Ovary (tissue), 9 donors: ENCODE data around the gene SERPINA4. TPM values are rescaled to one million over a fixed set of nuclear protein-coding genes. Genes with fewer than 3 reads are reported as not detected.

Source experiments
- DNase-seq, 5 donors: peaks; one replicate each; pipeline ENCODE4 v3.0.0-alpha.2; 2019 to 2020
- H3K27ac ChIP-seq, 2 donors: fragments of 200-600 bp; one replicate each; pipeline versions ENCODE4 v1.5.1 to v1.8.0; 2019 to 2022
- H3K27me3 ChIP-seq: fragments of 200-600 bp; one replicate; pipeline ENCODE4 v1.8.0; 2022
- H3K36me3 ChIP-seq: fragments of 200-600 bp; sonication (generic); one replicate; pipeline ENCODE4 v1.5.1; 2019
- H3K4me1 ChIP-seq: one replicate; pipeline ENCODE4 v1.8.1; 2013; ENCODE audit warnings: mild to moderate bottlenecking, moderate library complexity; ENCODE audit not compliant: insufficient read depth
- H3K4me3 ChIP-seq: fragments of 200-600 bp; sonication (generic); one replicate; pipeline ENCODE4 v1.5.1; 2017
- H3K9me3 ChIP-seq, 2 donors: fragments of 200-600 bp in 1 of 2; sonication (generic) in 1 of 2; one replicate each; pipeline versions ENCODE4 v1.5.1 to v1.8.1; 2013 to 2019; ENCODE audit warnings: mild to moderate bottlenecking in 1 of 2, moderate library complexity in 1 of 2
- EP300 ChIP-seq: sonication (generic); formaldehyde crosslinking; IDR thresholded peaks from one replicate; pipeline ENCODE4 v1.6.1; 2017; ENCODE audit warnings: antibody characterized with exemption
- POLR2A ChIP-seq: fragments of 450-650 bp; IDR thresholded peaks from one replicate; pipeline ENCODE4 v1.6.1; 2017; ENCODE audit warnings: antibody characterized with exemption, mild to moderate bottlenecking, moderate library complexity
- WGBS, 3 donors: extraction: QIAGEN DNeasy Blood & Tissue Kit in 1 of 3; methylation state at CpG; one replicate each; pipeline versions ENCODE4 v1.1.5 to v1.1.7; 2013 to 2017; 5-methylcytosine and 5-hydroxymethylcytosine counted together
- intact Hi-C, 4 donors: fragments of 100-400 bp; cut with DNase I; formaldehyde crosslinking; loops; one replicate each; pipeline versions ENCODE4 v1.11.0 to v1.15.1; 2022 to 2023
- polyA plus RNA-seq, 2 donors: library from polyadenylated mRNA; stranded (reverse); fragments of 200-250 nt in 1 of 2; fragments of 350-450 nt in 1 of 2; fragmentation: Illumina TruSeq in 1 of 2; extraction: RNeasy Lipid Tissue Mini Kit (QIAGEN cat#74804) in 1 of 2; gene quantifications; one replicate each; pipeline ENCODE4 v1.2.3, GENCODE V29; 2013 to 2014
- total RNA-seq, 7 donors: library from RNA; depleted of rRNA in 2 of 7; stranded (reverse); fragments of >200 nt in 2 of 7; fragmentation: NEBNext Ultra II Directional in 3 of 7; extraction: Animal tissue kit (Norgen Biotek cat#: 25700) in 3 of 7; gene quantifications; one replicate each; pipeline versions ENCODE4 v1.1.0 to v1.2.4, GENCODE V29; 2016 to 2023
- TF ChIP-seq, protein P1 (sequence below), 3 donors: fragments of 450-650 bp in 2 of 3; fragments of 200-600 bp in 1 of 3; IDR thresholded peaks; one replicate each; pipeline versions ENCODE4 v1.5.1 to v1.8.0; 2016 to 2022; ENCODE audit warnings: antibody characterized with exemption in 3 of 3, mild to moderate bottlenecking in 1 of 3
- donor health status: DM: no; HTN: no; CAD: no; lungs with moderate emphysema.
- donor health status: DM: no; HTN: no; CAD: no.
- donor health status: Bipolar disorder and iron deficiency.
- donor health status: DM: yes; HTN: yes; CAD: no.
- donor health status: DM: no; HTN: no; CAD: no.
- donor health status: DM: yes; HTN: yes; CAD: no.

Gene SERPINA4
- total and polyA plus RNA-seq, 9 donors = 0.11 to 0.22 (median 0.15) TPM; not detected in 5

DNA sequence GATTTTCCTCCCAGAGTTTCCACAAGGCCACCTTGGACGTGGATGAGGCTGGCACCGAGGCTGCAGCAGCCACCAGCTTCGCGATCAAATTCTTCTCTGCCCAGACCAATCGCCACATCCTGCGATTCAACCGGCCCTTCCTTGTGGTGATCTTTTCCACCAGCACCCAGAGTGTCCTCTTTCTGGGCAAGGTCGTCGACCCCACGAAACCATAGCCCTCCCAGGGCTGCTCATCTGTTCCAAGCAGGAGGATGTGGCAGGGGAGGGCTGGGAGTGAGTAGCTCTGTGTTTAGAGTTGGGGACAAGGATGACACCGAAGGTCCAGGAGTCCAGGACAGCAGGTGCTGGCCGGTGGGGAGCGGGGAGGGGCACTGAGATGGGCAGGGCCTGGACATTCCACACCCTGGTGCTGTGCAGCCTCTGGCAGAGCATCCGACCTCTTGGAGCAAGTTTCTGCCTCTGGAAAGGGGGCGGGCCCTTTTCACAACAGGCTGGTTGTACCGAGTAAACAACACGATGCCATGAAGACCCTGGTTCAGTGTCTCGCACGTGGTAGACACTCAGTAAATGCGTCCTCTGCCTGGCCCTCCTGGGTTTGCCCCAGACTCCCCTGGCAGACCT is 8.2 kb downstream of the SERPINA4 start:
- H3K4me3 ChIP-seq = no peak overlapping the region
- no peaks in the 10 kb centered on the region for H3K27me3 ChIP-seq
- WGBS, 3 donors = 84 to 90% (median 87%) methylated on average over 20 of the region's 20 CpGs
- H3K9me3 ChIP-seq = no peaks in the 10 kb centered on the region
- H3K36me3 ChIP-seq = no peaks in the 10 kb centered on the region
- intact Hi-C loops = no loop called here
- no peak overlapping the region for H3K27ac ChIP-seq
- TF ChIP-seq, protein P1, sequence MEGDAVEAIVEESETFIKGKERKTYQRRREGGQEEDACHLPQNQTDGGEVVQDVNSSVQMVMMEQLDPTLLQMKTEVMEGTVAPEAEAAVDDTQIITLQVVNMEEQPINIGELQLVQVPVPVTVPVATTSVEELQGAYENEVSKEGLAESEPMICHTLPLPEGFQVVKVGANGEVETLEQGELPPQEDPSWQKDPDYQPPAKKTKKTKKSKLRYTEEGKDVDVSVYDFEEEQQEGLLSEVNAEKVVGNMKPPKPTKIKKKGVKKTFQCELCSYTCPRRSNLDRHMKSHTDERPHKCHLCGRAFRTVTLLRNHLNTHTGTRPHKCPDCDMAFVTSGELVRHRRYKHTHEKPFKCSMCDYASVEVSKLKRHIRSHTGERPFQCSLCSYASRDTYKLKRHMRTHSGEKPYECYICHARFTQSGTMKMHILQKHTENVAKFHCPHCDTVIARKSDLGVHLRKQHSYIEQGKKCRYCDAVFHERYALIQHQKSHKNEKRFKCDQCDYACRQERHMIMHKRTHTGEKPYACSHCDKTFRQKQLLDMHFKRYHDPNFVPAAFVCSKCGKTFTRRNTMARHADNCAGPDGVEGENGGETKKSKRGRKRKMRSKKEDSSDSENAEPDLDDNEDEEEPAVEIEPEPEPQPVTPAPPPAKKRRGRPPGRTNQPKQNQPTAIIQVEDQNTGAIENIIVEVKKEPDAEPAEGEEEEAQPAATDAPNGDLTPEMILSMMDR (IDR thresholded peaks at IDR 0.05) = no peak
- TF ChIP-seq POLR2A (no peak), EP300 (no peak)
- no peaks in the 10 kb centered on the region for H3K4me1 ChIP-seq
- DNase-seq = no peak

DNA sequence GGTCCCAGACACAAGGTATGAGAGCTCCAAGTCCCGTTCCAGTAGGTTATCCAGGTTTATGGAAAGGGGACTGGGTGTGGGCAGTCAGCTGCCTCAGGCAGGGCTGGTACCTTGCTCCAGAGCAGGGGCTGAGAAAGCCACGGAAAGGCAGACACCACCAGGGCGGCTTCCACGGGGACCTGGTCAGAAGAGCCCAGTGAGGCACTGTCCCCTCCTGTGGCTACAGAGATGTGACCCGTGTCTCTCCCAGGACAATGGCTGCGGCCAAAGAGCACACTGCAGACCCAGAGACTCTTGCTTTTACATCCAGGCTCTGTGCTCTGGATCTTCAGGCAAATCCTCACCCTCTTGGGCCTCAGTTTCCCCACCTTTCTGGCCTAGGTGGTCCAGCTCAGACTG is 8.8 kb downstream of the SERPINA4 start:
- intact Hi-C loops = no loop called here
- Histone ChIP-seq H3K36me3 (no peaks in the 10 kb centered on the region), H3K27ac (no peak overlapping the region), H3K4me1 (no peaks in the 10 kb centered on the region), H3K9me3 (no peaks in the 10 kb centered on the region), H3K27me3 (no peaks in the 10 kb centered on the region), H3K4me3 (no peak overlapping the region)
- TF ChIP-seq EP300 (no peak), POLR2A (no peak)
- TF ChIP-seq, protein P1 (IDR thresholded peaks at IDR 0.05) = no peak
- WGBS, 3 donors = 93 to 100% (median 93%) methylated on average over 6 of the region's 6 CpGs
- DNase-seq = peak in 1 of 5 donors; percentile 11

DNA sequence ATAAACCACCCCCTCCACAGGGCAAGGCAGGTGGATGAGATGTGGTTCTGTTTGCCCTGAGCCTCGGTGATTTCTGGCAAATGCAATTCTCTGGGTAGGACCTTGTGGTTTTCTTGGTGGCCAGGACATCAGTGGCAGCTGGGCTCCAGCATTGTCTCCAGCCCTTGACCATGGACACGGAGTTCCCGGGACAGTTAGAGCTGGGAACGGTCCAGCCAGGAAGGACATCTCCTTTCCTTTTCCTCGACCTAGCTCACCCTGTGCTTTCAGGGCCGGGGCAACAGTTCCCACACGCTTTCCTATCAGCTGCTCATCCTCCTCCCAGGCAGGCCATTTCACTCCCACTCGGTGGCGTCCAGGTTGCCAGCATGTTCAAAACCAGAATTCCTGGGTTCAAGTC is 9.2 kb downstream of the SERPINA4 start:
- WGBS, 3 donors = 63 to 69% (median 65%) methylated on average over 9 of the region's 9 CpGs
- no peak for TF ChIP-seq POLR2A
- TF ChIP-seq EP300 = no peak
- TF ChIP-seq, protein P1 (IDR thresholded peaks at IDR 0.05) = no peak
- Histone ChIP-seq H3K36me3 (no peaks in the 10 kb centered on the region), H3K4me1 (no peaks in the 10 kb centered on the region), H3K4me3 (no peak overlapping the region), H3K27me3 (no peaks in the 10 kb centered on the region), H3K9me3 (no peaks in the 10 kb centered on the region), H3K27ac (no peak overlapping the region)
- intact Hi-C loops = no loop called here
- DNase-seq = peak in 1 of 5 donors; percentile 20

DNA sequence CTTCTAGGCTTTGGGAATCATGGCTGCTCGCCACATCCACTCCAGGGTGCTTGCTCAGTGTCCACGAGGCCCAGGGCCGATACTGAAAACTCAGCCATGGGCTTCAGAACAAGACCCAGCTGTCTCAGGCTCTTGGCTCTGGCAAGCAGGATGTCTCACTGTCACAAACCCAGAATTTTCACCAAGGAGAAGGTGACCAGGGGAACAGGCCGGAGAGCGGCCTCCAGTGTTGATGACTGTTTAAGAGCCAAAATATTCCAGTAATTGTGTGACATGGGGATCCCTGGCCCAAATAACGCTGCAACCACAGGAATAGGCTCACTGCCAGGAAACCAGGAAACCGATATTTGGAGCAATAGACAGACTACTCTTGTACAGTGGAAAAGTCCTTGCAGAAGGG is 10.2 kb downstream of the SERPINA4 start:
- intact Hi-C loops = no loop called here
- no peak overlapping the region for H3K4me3 ChIP-seq
- H3K27me3 ChIP-seq = no peaks in the 10 kb centered on the region
- DNase-seq = peak in 1 of 5 donors; percentile 24
- no peaks in the 10 kb centered on the region for H3K36me3 ChIP-seq
- H3K9me3 ChIP-seq = no peaks in the 10 kb centered on the region
- TF ChIP-seq EP300 (no peak), POLR2A (no peak)
- TF ChIP-seq, protein P1 (IDR thresholded peaks at IDR 0.05) = no peak
- H3K4me1 ChIP-seq = no peaks in the 10 kb centered on the region
- H3K27ac ChIP-seq = peak overlapping the region in 1 of 2 donors; percentile 44
- WGBS, 3 donors = 45 to 51% (median 48%) methylated on average over 7 of the region's 7 CpGs
